Activated CD4-positive, alpha-beta T cell treated with anti-CD3 and anti-CD28 coated beads, Interleukin-2, amount 10 ng/mL, durations not matched to agents 7 days and 5 days (primary cell): ENCODE measurements around the gene YIPF1. TPM values are rescaled to one million over a fixed set of nuclear protein-coding genes. Genes with fewer than 3 reads are reported as not detected.
A peak's percentile ranks its signal among the peaks of the same experiment; 100 is the strongest.
"Not testable (repeated sequence)": the region's sequence is repeated elsewhere in the genome, so short reads cannot be mapped to it uniquely, and the experiment has no call there.

ENCODE experiments used
- CTCF ChIA-PET: fragments of 350-600 bp; sonication (Branson Sonifier 250); formaldehyde crosslinking; loops from one replicate; lab custom pipeline; 2021; ENCODE audit warnings: antibody characterized with exemption; lab: Charles Lee
- POLR2A ChIA-PET: fragments of 350-600 bp; sonication (Branson Sonifier 250); formaldehyde crosslinking; loops from one replicate; lab custom pipeline; 2021; ENCODE audit warnings: antibody characterized with exemption; lab: Charles Lee
- DNase-seq: peaks from one replicate; pipeline ENCODE4 v3.0.0-alpha.2; 2020
- H3K27ac Mint-ChIP-seq: one replicate; pipeline ENCODE4 v1.8.0; 2021; ENCODE audit warnings: mild to moderate bottlenecking, moderate library complexity, mixed read lengths
- H3K27me3 Mint-ChIP-seq: one replicate; pipeline ENCODE4 v1.8.0; 2021; ENCODE audit warnings: mixed read lengths
- H3K36me3 Mint-ChIP-seq: one replicate; pipeline ENCODE4 v1.8.0; 2021; ENCODE audit warnings: low read depth, mixed read lengths
- H3K4me1 Mint-ChIP-seq: one replicate; pipeline ENCODE4 v1.8.0; 2021; ENCODE audit warnings: mixed read lengths
- H3K4me3 Mint-ChIP-seq: one replicate; pipeline ENCODE4 v1.8.0; 2021; ENCODE audit warnings: mild to moderate bottlenecking, moderate library complexity, mixed read lengths
- H3K9me3 Mint-ChIP-seq: one replicate; pipeline ENCODE4 v1.8.0; 2021; ENCODE audit warnings: mixed read lengths
- total RNA-seq, 2 experiments: library from RNA; stranded (reverse); gene quantifications; one replicate each; pipeline ENCODE4 v1.2.3, GENCODE V29; 2021

YIPF1 gene
- total RNA-seq, 2 experiments from 2014 or later, result 16.3 to 20.6 TPM

- ChIA-PET CTCF (no interaction called here), POLR2A (no interaction called here)
- Mint-ChIP-seq H3K9me3 (no peaks in the 10 kb centered on the region), H3K4me3 (no peak overlapping the region), H3K4me1 (peaks cover 39% of the 10 kb centered on the region), H3K27me3 (no peaks in the 10 kb centered on the region), H3K36me3 (peaks cover 7% of the 10 kb centered on the region), H3K27ac (no peak overlapping the region)
- DNase-seq, result no peak
Observed at GRCh38 chr1:53891678-53892077, 2.1 kb upstream of the YIPF1 start.

- no peak overlapping the region for H3K27ac Mint-ChIP-seq
- no peak overlapping the region for H3K4me3 Mint-ChIP-seq
Observed at GRCh38 chr1:53891018-53891417, 1.4 kb upstream of the YIPF1 start.

GRCh38 chr1:53890522-53890941 lies 935 bp upstream of the YIPF1 start:
- Mint-ChIP-seq H3K27ac (peak overlapping the region; percentile 44), H3K27me3 (no peaks in the 10 kb centered on the region), H3K4me1 (peaks cover 41% of the 10 kb centered on the region), H3K9me3 (no peaks in the 10 kb centered on the region), H3K36me3 (peaks cover 9% of the 10 kb centered on the region), H3K4me3 (peak overlapping the region; percentile 98)
- no peak for DNase-seq
- ChIA-PET CTCF (interaction anchor here (1.8 to 2.2 kb wide), 2 partner anchors 30 to 52 kb away, joined by 5 to 6 read pairs; no protein-coding TSS in a partner anchor), POLR2A (interaction anchor here (1.4 kb wide), 1 partner anchor 9 kb away, joined by 5 read pairs; no protein-coding TSS in a partner anchor)

More at GRCh38 chr1:53891018-53891417, 1.4 kb upstream of the YIPF1 start:
- ChIA-PET CTCF (interaction anchor here (1.8 kb wide), 1 partner anchor 51 kb away, joined by 5 read pairs; no protein-coding TSS in a partner anchor), POLR2A (interaction anchor here (1.4 kb wide), 1 partner anchor 8 kb away, joined by 5 read pairs; no protein-coding TSS in a partner anchor)
- Mint-ChIP-seq H3K27me3 (no peaks in the 10 kb centered on the region), H3K36me3 (peaks cover 9% of the 10 kb centered on the region), H3K4me1 (peaks cover 41% of the 10 kb centered on the region), H3K9me3 (no peaks in the 10 kb centered on the region)
- DNase-seq, result no peak

DNA sequence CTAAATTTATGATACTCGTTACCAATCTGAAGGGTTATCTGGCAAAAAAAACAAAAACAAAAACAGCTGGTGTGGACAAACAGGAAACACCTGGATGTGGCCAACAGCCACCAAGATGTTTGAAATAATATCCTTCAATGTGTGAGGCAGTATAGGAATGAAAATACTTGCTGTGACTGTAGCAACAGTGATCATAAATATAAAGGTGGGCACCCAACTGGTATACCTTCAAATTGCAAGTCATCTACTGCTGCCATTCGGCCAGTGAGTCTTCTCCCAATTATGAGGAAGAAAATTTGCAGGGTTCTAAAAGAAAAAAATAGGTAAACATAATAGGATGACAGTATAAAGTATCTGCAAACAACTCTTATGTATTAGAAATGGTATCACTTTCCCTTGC lies 916 bp downstream of the YIPF1 start:
- CTCF ChIA-PET, result interaction anchor here (1.5 to 2.2 kb wide), 4 partner anchors 15 to 32 kb away, joined by 3 to 7 read pairs (median 4); no protein-coding TSS in a partner anchor
- H3K9me3 Mint-ChIP-seq, result no peaks in the 10 kb centered on the region
- H3K27ac Mint-ChIP-seq, result peak overlapping the region; percentile 93
- H3K4me1 Mint-ChIP-seq, result peaks cover 43% of the 10 kb centered on the region
- peak overlapping the region; percentile 98 for H3K4me3 Mint-ChIP-seq
- DNase-seq, result no peak
- POLR2A ChIA-PET, result no interaction called here
- no peaks in the 10 kb centered on the region for H3K27me3 Mint-ChIP-seq
- peaks cover 9% of the 10 kb centered on the region for H3K36me3 Mint-ChIP-seq

GRCh38 chr1:53883600-53883999 lies 6.0 kb downstream of the YIPF1 start:
- H3K4me3 Mint-ChIP-seq, H3K27ac Mint-ChIP-seq, H3K9me3 Mint-ChIP-seq, POLR2A ChIA-PET, DNase-seq, H3K27me3 Mint-ChIP-seq: not testable (repeated sequence)
- Mint-ChIP-seq H3K4me1 (peaks cover 19% of the 10 kb centered on the region), H3K36me3 (peaks cover 33% of the 10 kb centered on the region)
- CTCF ChIA-PET, result interaction anchor here (1.1 to 1.5 kb wide), 2 partner anchors 9 to 10 kb away, joined by 3 read pairs; no protein-coding TSS in a partner anchor

DNA sequence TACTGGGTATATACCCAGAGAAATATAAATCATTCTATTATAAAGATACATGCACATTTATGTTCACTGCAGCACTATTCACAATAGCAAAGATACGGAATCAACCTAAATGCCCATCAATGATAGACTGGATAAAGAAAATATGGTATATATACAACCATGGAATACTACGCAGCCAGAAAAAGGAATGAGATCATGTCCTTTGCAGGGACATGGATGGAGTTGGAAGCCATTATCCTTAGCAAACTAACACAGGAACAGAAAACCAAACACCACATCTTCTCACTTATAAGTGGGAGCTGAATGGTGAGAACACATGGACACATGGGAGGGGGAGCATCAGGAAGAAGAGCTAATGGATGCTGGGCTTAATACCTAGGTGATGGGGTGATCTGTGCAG lies 7.7 kb downstream of the YIPF1 start:
- DNase-seq, H3K27me3 Mint-ChIP-seq, H3K4me1 Mint-ChIP-seq, H3K9me3 Mint-ChIP-seq, H3K4me3 Mint-ChIP-seq, POLR2A ChIA-PET, H3K27ac Mint-ChIP-seq: not testable (repeated sequence)
- H3K36me3 Mint-ChIP-seq, result peaks cover 40% of the 10 kb centered on the region
- CTCF ChIA-PET, result interaction anchor here (0.7 to 1.6 kb wide), 3 partner anchors 21 to 603 kb away, joined by 3 to 6 read pairs (median 3); no protein-coding TSS in a partner anchor

DNA sequence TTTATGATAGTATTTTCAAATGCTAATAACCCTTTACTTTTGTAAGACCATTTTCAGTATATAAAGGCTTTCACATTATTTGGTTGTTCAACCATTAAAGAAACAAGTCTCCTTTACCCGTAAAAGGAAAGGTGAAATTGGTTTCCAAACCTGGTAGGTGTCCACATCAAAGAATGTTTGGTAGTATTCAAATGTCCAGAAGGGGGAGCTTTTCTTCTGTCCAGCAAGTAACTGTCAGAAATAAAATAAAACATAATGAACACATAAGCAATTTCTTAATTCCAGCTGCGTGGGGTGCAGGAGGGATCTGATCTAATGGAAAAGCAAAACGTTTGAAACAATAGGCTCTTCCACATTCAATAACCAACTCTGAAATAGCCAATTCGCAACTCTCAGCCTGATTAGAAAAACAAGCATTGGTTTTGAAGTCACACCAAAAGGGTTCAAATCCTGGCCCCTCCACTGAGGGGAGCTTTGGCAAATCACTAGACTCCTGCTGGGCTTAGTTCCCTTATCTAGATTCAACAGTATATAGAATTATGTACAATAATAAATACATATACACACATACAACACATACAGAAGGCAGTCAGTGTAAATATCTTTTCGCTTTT lies 11.0 kb downstream of the YIPF1 start:
- Mint-ChIP-seq H3K4me1 (peaks cover 2% of the 10 kb centered on the region), H3K4me3 (no peak overlapping the region), H3K27ac (no peak overlapping the region), H3K36me3 (peaks cover 45% of the 10 kb centered on the region), H3K9me3 (peaks cover 4% of the 10 kb centered on the region), H3K27me3 (no peaks in the 10 kb centered on the region)
- CTCF ChIA-PET, result interaction anchor here (0.5 to 1.9 kb wide), 11 partner anchors 10 to 602 kb away, joined by 3 to 6 read pairs (median 3); no protein-coding TSS in a partner anchor
- POLR2A ChIA-PET, result interaction anchor here (0.9 kb wide), 1 partner anchor 81 kb away, joined by 4 read pairs; no protein-coding TSS in a partner anchor
- DNase-seq, result peak; percentile 7

- POLR2A ChIA-PET, H3K4me3 Mint-ChIP-seq: not testable (repeated sequence)
- CTCF ChIA-PET, result interaction anchor here (0.8 to 1.1 kb wide), 2 partner anchors 15 to 25 kb away, joined by 3 read pairs; no protein-coding TSS in a partner anchor
Observed at GRCh38 chr1:53875150-53875549, 14.4 kb downstream of the YIPF1 start.

DNA sequence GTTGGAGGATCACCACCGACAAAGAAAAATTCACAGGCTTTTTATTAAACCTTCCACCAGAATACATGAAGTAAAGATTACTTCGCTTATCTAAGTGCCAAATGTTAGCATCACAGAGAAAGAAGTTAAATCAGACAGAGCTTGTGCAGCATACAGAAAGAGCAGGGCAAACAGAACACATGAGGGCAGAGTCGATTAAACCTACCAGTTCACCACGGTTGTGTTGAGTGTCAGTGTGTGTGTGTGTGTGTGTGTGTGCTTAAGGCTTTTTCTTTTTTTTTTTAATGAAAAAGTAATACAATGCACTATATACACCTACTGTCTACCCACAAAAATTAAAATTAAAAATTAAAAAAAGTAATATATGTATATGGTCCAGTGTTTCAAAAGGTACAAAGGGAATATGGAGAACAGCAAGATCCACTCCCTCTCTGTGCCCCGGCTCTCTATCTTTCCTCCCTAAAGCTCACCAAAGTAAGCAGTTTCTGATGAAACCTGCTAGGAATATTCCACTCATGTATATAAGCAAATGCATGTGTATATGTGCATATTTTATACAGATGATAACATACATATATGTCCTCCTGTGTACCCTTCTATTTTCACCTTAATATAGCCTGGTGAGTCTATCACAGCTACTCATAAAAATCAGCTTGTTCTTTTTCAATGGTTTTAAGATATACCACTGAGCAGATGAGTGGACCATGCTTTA lies 17.7 kb downstream of the YIPF1 start:
- Mint-ChIP-seq H3K36me3 (peaks cover 15% of the 10 kb centered on the region), H3K27me3 (no peaks in the 10 kb centered on the region), H3K4me3 (no peak overlapping the region), H3K27ac (no peak overlapping the region), H3K4me1 (no peaks in the 10 kb centered on the region), H3K9me3 (no peaks in the 10 kb centered on the region)
- POLR2A ChIA-PET, result no interaction called here
- CTCF ChIA-PET, result interaction anchor here (0.5 to 4.8 kb wide), 5 partner anchors 11 to 1586 kb away, joined by 3 to 31 read pairs (median 4); no protein-coding TSS in a partner anchor
- no peak for DNase-seq

More at GRCh38 chr1:53875150-53875549, 14.4 kb downstream of the YIPF1 start:
- H3K36me3 Mint-ChIP-seq, result peaks cover 23% of the 10 kb centered on the region
- H3K27ac Mint-ChIP-seq, DNase-seq, H3K27me3 Mint-ChIP-seq, H3K4me1 Mint-ChIP-seq, H3K9me3 Mint-ChIP-seq: not testable (repeated sequence)

DNA sequence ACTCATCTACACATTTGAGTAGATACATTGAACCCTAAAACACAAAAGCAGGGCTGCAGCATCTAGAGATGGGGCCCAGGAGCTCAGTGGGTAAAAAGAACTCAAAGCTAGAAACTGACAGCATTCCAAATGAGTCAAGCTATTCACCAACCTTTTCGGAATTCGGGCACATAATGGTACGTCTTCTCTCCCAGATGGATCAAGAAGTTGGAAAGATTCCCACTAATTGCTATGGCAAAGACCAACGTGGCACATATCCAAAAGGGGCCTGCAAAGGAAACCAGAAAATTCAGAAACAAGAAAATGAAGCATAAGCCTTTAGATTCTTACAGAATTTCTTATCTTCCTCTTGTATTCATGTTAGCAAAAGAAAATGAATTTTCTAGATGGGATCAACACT lies 18.4 kb downstream of the YIPF1 start:
- no peak overlapping the region for H3K4me3 Mint-ChIP-seq
- H3K36me3 Mint-ChIP-seq, result peaks cover 12% of the 10 kb centered on the region
- H3K27me3 Mint-ChIP-seq, result no peaks in the 10 kb centered on the region
- ChIA-PET POLR2A (no interaction called here), CTCF (interaction anchor here (0.5 to 4.8 kb wide), 7 partner anchors 8 to 1585 kb away, joined by 3 to 31 read pairs (median 4); no protein-coding TSS in a partner anchor)
- DNase-seq, result no peak
- no peaks in the 10 kb centered on the region for H3K4me1 Mint-ChIP-seq
- no peaks in the 10 kb centered on the region for H3K9me3 Mint-ChIP-seq
- no peak overlapping the region for H3K27ac Mint-ChIP-seq

DNA sequence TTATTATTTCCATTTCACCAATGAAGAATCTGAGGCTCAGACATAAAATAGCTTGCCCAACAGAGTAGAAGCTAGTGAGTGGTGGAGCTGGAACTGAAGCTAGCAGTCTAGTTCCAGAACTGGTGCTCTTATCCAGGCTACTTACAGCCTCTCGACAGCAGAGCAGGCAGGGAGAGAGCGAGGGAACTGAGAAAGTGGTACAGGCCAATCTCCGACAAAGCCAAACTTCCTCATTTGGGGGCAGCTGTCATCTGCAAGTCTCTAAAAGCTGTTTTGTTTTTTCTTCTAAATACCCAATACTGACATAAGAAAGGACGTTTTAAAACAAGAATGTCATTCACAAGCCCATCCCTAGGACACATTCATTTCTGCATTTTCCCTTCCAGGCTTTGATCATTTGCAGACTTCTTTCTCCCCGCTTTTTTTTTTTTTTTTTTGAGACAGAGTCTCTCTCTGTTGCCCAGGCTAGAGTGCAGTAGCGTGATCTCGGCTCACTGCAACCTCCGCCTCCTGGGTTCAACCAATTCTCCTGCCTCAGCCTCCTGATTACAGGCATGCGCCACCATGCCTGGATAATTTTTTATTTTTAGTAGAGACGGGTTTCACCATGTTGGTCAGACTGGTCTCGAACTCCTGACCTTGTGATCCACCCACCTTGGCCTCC lies 20.0 kb downstream of the YIPF1 start:
- H3K9me3 Mint-ChIP-seq, result no peaks in the 10 kb centered on the region
- ChIA-PET POLR2A (no interaction called here), CTCF (interaction anchor here (0.5 to 4.8 kb wide), 4 partner anchors 9 to 90 kb away, joined by 3 to 31 read pairs (median 4); no protein-coding TSS in a partner anchor)
- H3K4me3 Mint-ChIP-seq, result no peak overlapping the region
- no peak overlapping the region for H3K27ac Mint-ChIP-seq
- no peaks in the 10 kb centered on the region for H3K27me3 Mint-ChIP-seq
- DNase-seq, result no peak
- no peaks in the 10 kb centered on the region for H3K4me1 Mint-ChIP-seq
- peaks cover 8% of the 10 kb centered on the region for H3K36me3 Mint-ChIP-seq

DNA sequence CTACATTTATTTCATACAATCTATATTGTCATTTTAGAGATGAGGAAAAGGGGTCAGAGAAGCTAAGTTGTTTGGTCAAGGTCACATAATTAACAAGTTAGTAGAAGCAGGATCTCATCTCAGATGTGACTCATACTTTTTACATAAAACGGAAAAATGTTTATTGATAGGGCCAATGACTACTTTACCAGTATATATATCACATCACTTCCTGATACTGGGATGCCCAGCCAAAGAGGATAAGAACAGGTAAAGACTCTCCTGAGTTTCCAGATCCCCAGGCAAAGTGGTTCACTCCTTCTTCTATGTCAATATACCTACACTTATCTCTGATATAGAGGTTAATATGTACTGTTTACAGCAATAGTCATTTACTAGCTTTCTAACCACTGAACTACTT lies 21.0 kb downstream of the YIPF1 start:
- ChIA-PET CTCF (interaction anchor here (1.3 to 4.8 kb wide), 2 partner anchors 8 to 10 kb away, joined by 3 to 31 read pairs; no protein-coding TSS in a partner anchor), POLR2A (no interaction called here)
- no peak overlapping the region for H3K27ac Mint-ChIP-seq
- H3K9me3 Mint-ChIP-seq, result no peaks in the 10 kb centered on the region
- H3K36me3 Mint-ChIP-seq, result peaks cover 8% of the 10 kb centered on the region
- H3K4me3 Mint-ChIP-seq, result no peak overlapping the region
- H3K27me3 Mint-ChIP-seq, result no peaks in the 10 kb centered on the region
- DNase-seq, result no peak
- no peaks in the 10 kb centered on the region for H3K4me1 Mint-ChIP-seq
